Pulmonary artery endothelial cell (primary cell): Measurements from ENCODE around the gene KCNK2. TPM values are rescaled to one million over a fixed set of nuclear protein-coding genes. Genes with fewer than 3 reads are reported as not detected.

Experiments
- DNase-seq: peaks from one replicate; pipeline ENCODE4 v3.0.0-alpha.2; 2011; ENCODE audit warnings: low read depth, low spot score
- total RNA-seq: library from RNA; depleted of rRNA; stranded (reverse); fragments of >200 nt; gene quantifications from 2 replicates; pipeline ENCODE4 v1.2.3, GENCODE V29; 2014

KCNK2 gene
- total RNA-seq, 1 donor from 2014 or later, result not detected

- no peak for DNase-seq
Observed at GRCh38 chr1:215251428-215251827, 168.9 kb downstream of the KCNK2 start.

GRCh38 chr1:215252164-215252563, 169.6 kb downstream of the KCNK2 start:
- no peak for DNase-seq

- no peak for DNase-seq
Observed at GRCh38 chr1:215256936-215257679, 174.6 kb downstream of the KCNK2 start.

- no peak for DNase-seq
Observed at GRCh38 chr1:215260711-215261110, 178.2 kb downstream of the KCNK2 start.

GRCh38 chr1:215262106-215262505, 179.6 kb downstream of the KCNK2 start:
- DNase-seq, result no peak

- DNase-seq, result no peak
Observed at GRCh38 chr1:215263636-215264035, 181.1 kb downstream of the KCNK2 start.

GRCh38 chr1:215264649-215265048, 182.1 kb downstream of the KCNK2 start:
- no peak for DNase-seq

GRCh38 chr1:215267495-215267894, 185.0 kb downstream of the KCNK2 start:
- no peak for DNase-seq

GRCh38 chr1:215269955-215270354, 187.4 kb downstream of the KCNK2 start:
- no peak for DNase-seq

GRCh38 chr1:215273838-215274516, 191.4 kb downstream of the KCNK2 start:
- DNase-seq, result peak; percentile 4

- no peak for DNase-seq
Observed at GRCh38 chr1:215276582-215276981, 194.0 kb downstream of the KCNK2 start.

GRCh38 chr1:215277532-215277931, 195.0 kb downstream of the KCNK2 start:
- no peak for DNase-seq

GRCh38 chr1:215279682-215280081, 197.1 kb downstream of the KCNK2 start:
- no peak for DNase-seq

- DNase-seq, result no peak
Observed at GRCh38 chr1:215282557-215282956, 200.0 kb downstream of the KCNK2 start.

GRCh38 chr1:215285013-215285800, 202.7 kb downstream of the KCNK2 start:
- DNase-seq, result no peak
